Esophagus muscularis mucosa (tissue), 4 donors: ENCODE results near the gene TRIM9.

Source experiments
- EP300 ChIP-seq: sonication (generic); formaldehyde crosslinking; IDR thresholded peaks from one replicate; pipeline ENCODE4 v1.6.1; 2017; ENCODE audit warnings: antibody characterized with exemption
- POLR2A ChIP-seq: fragments of 450-650 bp; IDR thresholded peaks from one replicate; pipeline ENCODE4 v1.6.1; 2017; ENCODE audit warnings: antibody characterized with exemption, moderate library complexity, mild to moderate bottlenecking, low read depth
- POLR2AphosphoS5 ChIP-seq, 2 donors: sonication (generic); formaldehyde crosslinking; IDR thresholded peaks; one replicate each; pipeline ENCODE4 v1.6.1; 2017; ENCODE audit warnings: antibody characterized with exemption in 2 of 2
- TF ChIP-seq, protein P1 (sequence below), 3 experiments: fragments of 200-600 bp in 2 of 3; fragments of 450-650 bp in 1 of 3; sonication (generic) in 2 of 3; IDR thresholded peaks; one replicate each; pipeline ENCODE4 v1.5.1; 2017 to 2019; ENCODE audit warnings: antibody characterized with exemption in 3 of 3, mild to moderate bottlenecking in 2 of 3, moderate library complexity in 1 of 3

DNA sequence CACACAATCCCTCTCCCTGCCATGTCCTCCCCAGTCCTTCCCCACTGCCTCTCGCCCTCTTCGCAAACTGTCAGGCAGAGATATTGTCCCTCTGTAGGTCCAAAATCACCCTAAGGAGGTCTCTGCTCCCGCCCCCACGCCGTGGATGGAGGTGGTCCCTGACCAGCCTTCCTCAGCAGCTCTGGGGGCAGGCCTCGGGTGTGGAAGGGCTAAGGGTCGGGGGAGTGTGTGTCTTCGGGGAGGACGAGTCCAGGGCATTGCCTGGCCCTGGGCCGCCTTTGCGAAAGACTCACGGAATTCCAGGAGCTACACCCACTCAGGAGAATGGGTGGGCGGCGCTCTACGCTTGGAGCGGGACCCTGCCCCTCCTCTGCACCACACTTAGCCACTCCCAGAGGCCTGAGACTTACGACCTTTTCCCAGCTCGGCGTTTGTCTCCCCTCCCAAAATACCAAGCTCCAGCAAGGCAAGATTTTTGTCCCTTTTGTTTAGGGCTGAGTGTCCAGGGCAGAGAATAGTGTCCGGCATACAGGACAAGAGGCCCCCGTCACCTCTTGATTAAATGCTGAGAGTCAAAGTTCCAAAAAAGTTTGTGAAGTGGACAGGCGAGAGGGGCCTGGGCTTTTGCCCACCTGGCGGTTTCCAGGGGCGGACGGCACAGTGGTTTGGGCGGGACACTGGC is 151.5 kb downstream of the TRIM9 start:
- TF ChIP-seq EP300 (no peak), POLR2A (no peak), POLR2AphosphoS5 (IDR thresholded peaks at IDR 0.05) (peak in 1 of 2 donors; percentile 39)
- TF ChIP-seq, protein P1, sequence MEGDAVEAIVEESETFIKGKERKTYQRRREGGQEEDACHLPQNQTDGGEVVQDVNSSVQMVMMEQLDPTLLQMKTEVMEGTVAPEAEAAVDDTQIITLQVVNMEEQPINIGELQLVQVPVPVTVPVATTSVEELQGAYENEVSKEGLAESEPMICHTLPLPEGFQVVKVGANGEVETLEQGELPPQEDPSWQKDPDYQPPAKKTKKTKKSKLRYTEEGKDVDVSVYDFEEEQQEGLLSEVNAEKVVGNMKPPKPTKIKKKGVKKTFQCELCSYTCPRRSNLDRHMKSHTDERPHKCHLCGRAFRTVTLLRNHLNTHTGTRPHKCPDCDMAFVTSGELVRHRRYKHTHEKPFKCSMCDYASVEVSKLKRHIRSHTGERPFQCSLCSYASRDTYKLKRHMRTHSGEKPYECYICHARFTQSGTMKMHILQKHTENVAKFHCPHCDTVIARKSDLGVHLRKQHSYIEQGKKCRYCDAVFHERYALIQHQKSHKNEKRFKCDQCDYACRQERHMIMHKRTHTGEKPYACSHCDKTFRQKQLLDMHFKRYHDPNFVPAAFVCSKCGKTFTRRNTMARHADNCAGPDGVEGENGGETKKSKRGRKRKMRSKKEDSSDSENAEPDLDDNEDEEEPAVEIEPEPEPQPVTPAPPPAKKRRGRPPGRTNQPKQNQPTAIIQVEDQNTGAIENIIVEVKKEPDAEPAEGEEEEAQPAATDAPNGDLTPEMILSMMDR (IDR thresholded peaks at IDR 0.05): no peak
